AG04449 (cell line): ENCODE measurements around the gene UPK3B.
"Not testable (repeated sequence)": the region's sequence is repeated elsewhere in the genome, so short reads cannot be mapped to it uniquely, and the experiment has no call there.

Experiments
- CTCF ChIA-PET: fragments of 350-600 bp; formaldehyde crosslinking; extraction: SDS; loops from one replicate; lab custom pipeline; 2021; ENCODE audit warnings: antibody characterized with exemption; lab: Yijun Ruan, JAX
- POLR2A ChIA-PET: fragments of 400-600, 350-600 bp; formaldehyde crosslinking; extraction: SDS; loops from one replicate; lab custom pipeline; 2020; ENCODE audit warnings: antibody characterized with exemption, inconsistent platforms; lab: Yijun Ruan, JAX
- DNase-seq: peaks from one replicate; pipeline ENCODE4 v3.0.0-alpha.2; 2010; ENCODE audit warnings: low read depth, low spot score
- H3K4me3 ChIP-seq: 2 replicates; pipeline ENCODE4 v1.5.1; 2011; ENCODE audit warnings: low read depth, mild to moderate bottlenecking, control low read depth, low read length

UPK3B gene

GRCh38 chr7:76549855-76550248 is 39.5 kb downstream of the UPK3B start:
- H3K4me3 ChIP-seq = peak overlapping the region; percentile 62
- POLR2A ChIA-PET, CTCF ChIA-PET, DNase-seq: not testable (repeated sequence)

GRCh38 chr7:76551992-76552391 is 41.6 kb downstream of the UPK3B start:
- H3K4me3 ChIP-seq, POLR2A ChIA-PET, DNase-seq, CTCF ChIA-PET: not testable (repeated sequence)

GRCh38 chr7:76559685-76560084 is 49.3 kb downstream of the UPK3B start:
- CTCF ChIA-PET, H3K4me3 ChIP-seq, DNase-seq, POLR2A ChIA-PET: not testable (repeated sequence)

GRCh38 chr7:76560157-76560556 is 49.8 kb downstream of the UPK3B start:
- CTCF ChIA-PET, H3K4me3 ChIP-seq, POLR2A ChIA-PET, DNase-seq: not testable (repeated sequence)

GRCh38 chr7:76561342-76561741 is 51.0 kb downstream of the UPK3B start:
- DNase-seq, POLR2A ChIA-PET, H3K4me3 ChIP-seq, CTCF ChIA-PET: not testable (repeated sequence)

GRCh38 chr7:76565001-76565400 is 54.6 kb downstream of the UPK3B start:
- H3K4me3 ChIP-seq, CTCF ChIA-PET, DNase-seq, POLR2A ChIA-PET: not testable (repeated sequence)
